ENCODE data around the gene HOXD10.

DNA sequence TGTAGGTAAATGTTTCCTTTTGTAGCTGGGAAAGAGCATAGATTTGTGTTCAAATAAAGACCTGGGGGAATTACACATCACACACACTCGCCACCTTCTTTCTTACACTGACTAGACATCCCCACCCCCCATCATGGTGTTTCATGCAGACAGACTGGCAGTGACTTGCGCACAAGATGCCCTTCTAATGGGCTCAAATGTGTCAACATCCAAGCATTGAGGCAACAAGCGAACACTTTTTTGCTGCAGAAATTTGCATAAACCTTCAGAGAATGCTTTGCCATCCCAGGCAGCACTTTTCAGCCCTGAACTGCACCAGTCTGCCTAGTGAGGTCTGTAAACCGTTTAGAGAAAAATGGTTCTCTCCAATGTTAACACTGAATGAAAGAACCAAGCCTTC is 17.5 kb downstream of the HOXD10 start:
- TF ChIP-seq, protein P1, sequence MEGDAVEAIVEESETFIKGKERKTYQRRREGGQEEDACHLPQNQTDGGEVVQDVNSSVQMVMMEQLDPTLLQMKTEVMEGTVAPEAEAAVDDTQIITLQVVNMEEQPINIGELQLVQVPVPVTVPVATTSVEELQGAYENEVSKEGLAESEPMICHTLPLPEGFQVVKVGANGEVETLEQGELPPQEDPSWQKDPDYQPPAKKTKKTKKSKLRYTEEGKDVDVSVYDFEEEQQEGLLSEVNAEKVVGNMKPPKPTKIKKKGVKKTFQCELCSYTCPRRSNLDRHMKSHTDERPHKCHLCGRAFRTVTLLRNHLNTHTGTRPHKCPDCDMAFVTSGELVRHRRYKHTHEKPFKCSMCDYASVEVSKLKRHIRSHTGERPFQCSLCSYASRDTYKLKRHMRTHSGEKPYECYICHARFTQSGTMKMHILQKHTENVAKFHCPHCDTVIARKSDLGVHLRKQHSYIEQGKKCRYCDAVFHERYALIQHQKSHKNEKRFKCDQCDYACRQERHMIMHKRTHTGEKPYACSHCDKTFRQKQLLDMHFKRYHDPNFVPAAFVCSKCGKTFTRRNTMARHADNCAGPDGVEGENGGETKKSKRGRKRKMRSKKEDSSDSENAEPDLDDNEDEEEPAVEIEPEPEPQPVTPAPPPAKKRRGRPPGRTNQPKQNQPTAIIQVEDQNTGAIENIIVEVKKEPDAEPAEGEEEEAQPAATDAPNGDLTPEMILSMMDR (conservative IDR thresholded peaks at IDR 0.05 in 1 of 2, IDR thresholded peaks at IDR 0.05 in 1 of 2; ENCODE audit: low read depth in 1 of 2, low read length in 2 of 2), result no peak
- no peak for TF ChIP-seq EZH2 (IDR thresholded peaks at IDR 0.05; ENCODE audit: low read length, missing control alignments)

Measured in fibroblast of lung (primary cell).